Measurements from ENCODE around the gene ATRNL1. TPM values are rescaled to one million over a fixed set of nuclear protein-coding genes. Genes with fewer than 3 reads are reported as not detected.

Gene ATRNL1
- total and polyA plus RNA-seq, 2 experiments from 2014 or later = 4.8 to 29.7 TPM

- TF ChIP-seq, protein P1, sequence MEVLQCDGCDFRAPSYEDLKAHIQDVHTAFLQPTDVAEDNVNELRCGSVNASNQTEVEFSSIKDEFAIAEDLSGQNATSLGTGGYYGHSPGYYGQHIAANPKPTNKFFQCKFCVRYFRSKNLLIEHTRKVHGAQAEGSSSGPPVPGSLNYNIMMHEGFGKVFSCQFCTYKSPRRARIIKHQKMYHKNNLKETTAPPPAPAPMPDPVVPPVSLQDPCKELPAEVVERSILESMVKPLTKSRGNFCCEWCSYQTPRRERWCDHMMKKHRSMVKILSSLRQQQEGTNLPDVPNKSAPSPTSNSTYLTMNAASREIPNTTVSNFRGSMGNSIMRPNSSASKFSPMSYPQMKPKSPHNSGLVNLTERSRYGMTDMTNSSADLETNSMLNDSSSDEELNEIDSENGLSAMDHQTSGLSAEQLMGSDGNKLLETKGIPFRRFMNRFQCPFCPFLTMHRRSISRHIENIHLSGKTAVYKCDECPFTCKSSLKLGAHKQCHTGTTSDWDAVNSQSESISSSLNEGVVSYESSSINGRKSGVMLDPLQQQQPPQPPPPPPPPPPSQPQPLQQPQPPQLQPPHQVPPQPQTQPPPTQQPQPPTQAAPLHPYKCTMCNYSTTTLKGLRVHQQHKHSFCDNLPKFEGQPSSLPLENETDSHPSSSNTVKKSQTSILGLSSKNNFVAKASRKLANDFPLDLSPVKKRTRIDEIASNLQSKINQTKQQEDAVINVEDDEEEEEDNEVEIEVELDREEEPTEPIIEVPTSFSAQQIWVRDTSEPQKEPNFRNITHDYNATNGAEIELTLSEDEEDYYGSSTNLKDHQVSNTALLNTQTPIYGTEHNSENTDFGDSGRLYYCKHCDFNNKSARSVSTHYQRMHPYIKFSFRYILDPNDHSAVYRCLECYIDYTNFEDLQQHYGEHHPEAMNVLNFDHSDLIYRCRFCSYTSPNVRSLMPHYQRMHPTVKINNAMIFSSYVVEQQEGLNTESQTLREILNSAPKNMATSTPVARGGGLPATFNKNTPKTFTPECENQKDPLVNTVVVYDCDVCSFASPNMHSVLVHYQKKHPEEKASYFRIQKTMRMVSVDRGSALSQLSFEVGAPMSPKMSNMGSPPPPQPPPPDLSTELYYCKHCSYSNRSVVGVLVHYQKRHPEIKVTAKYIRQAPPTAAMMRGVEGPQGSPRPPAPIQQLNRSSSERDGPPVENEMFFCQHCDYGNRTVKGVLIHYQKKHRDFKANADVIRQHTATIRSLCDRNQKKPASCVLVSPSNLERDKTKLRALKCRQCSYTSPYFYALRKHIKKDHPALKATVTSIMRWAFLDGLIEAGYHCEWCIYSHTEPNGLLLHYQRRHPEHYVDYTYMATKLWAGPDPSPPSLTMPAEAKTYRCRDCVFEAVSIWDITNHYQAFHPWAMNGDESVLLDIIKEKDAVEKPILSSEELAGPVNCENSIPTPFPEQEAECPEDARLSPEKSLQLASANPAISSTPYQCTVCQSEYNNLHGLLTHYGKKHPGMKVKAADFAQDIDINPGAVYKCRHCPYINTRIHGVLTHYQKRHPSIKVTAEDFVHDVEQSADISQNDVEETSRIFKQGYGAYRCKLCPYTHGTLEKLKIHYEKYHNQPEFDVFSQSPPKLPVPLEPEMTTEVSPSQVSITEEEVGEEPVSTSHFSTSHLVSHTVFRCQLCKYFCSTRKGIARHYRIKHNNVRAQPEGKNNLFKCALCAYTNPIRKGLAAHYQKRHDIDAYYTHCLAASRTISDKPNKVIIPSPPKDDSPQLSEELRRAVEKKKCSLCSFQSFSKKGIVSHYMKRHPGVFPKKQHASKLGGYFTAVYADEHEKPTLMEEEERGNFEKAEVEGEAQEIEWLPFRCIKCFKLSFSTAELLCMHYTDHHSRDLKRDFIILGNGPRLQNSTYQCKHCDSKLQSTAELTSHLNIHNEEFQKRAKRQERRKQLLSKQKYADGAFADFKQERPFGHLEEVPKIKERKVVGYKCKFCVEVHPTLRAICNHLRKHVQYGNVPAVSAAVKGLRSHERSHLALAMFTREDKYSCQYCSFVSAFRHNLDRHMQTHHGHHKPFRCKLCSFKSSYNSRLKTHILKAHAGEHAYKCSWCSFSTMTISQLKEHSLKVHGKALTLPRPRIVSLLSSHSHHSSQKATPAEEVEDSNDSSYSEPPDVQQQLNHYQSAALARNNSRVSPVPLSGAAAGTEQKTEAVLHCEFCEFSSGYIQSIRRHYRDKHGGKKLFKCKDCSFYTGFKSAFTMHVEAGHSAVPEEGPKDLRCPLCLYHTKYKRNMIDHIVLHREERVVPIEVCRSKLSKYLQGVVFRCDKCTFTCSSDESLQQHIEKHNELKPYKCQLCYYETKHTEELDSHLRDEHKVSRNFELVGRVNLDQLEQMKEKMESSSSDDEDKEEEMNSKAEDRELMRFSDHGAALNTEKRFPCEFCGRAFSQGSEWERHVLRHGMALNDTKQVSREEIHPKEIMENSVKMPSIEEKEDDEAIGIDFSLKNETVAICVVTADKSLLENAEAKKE (CRISPR knock-in tag; IDR thresholded peaks at IDR 0.05) = no peak
- TF ChIP-seq, protein P2, sequence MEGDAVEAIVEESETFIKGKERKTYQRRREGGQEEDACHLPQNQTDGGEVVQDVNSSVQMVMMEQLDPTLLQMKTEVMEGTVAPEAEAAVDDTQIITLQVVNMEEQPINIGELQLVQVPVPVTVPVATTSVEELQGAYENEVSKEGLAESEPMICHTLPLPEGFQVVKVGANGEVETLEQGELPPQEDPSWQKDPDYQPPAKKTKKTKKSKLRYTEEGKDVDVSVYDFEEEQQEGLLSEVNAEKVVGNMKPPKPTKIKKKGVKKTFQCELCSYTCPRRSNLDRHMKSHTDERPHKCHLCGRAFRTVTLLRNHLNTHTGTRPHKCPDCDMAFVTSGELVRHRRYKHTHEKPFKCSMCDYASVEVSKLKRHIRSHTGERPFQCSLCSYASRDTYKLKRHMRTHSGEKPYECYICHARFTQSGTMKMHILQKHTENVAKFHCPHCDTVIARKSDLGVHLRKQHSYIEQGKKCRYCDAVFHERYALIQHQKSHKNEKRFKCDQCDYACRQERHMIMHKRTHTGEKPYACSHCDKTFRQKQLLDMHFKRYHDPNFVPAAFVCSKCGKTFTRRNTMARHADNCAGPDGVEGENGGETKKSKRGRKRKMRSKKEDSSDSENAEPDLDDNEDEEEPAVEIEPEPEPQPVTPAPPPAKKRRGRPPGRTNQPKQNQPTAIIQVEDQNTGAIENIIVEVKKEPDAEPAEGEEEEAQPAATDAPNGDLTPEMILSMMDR (conservative IDR thresholded peaks at IDR 0.05; ENCODE audit: low read depth in 2 of 2) = no peak
- TF ChIP-seq CREB1 (CRISPR knock-in tag; IDR thresholded peaks at IDR 0.05; ENCODE audit: low read depth) = no peak
- no peak for TF ChIP-seq EZH2phosphoT487 (IDR thresholded peaks at IDR 0.05; ENCODE audit: unreplicated experiment)
- no peak for TF ChIP-seq STAT1 (IDR thresholded peaks at IDR 0.05; ENCODE audit: unreplicated experiment)
- TF ChIP-seq ETS1 (IDR thresholded peaks at IDR 0.05) = no peak
Observed at GRCh38 chr10:115939101-115939854, 846.1 kb downstream of the ATRNL1 start (continued).

All from GM23338 (cell line).